ENCODE results near the gene KLHDC4. TPM values are rescaled to one million over a fixed set of nuclear protein-coding genes. Genes with fewer than 3 reads are reported as not detected.
A peak's percentile ranks its signal among the peaks of the same experiment; 100 is the strongest.

The KLHDC4 gene
- total RNA-seq, 1 experiment from 2014 or later, result 50.7 TPM

DNA sequence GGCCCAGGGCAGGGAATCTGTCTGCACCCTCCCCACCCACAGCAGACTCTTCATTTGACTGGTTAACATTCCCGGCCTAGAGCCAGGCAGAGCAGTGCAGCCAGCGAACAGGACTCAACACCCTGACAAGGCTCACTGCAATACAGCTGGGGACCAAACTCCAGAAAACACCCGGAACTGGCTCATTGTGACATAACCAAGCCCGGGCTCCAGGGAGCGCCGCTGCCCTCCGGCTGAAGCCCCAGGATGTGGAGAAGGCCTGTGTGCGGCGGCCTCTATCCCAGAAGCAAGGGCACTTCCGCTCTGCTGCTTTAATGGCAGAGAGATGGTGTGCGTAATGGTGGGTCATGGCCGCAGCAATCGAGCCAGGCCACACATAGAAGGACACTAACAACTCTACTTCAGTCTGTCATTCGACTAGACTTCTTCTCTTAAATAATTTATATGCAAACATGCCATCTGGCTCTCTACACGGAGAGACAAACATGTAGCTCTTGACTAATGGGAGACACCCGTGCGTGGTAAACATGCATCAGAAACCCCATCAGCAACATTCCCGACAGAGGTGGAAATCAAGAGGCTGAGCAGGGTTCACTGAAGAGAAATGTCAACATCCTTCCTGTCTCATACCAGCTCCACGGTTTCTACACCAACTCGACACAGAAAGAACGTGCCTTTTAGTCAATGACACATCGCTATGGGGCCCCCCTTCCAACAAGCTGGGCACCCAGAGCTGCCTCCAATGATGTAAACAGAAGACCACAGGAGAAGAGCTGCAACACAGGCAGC lies 18.0 kb downstream of the KLHDC4 start:
- in situ Hi-C loops (cut with HindIII; ENCODE audit: low pct_unique_long_range_greater_than_20kb, low sequenced_read_pairs) (no loop called here), intact Hi-C loops (cut with micrococcal nuclease; ENCODE audit: unreplicated experiment) (no loop called here)
- no peaks in the 10 kb centered on the region; the same call in 1 of the 2 replicates for H3K36me3 ChIP-seq (ENCODE audit: control insufficient read depth, insufficient read depth, low read length)
- no peaks in the 10 kb centered on the region for H3K27me3 ChIP-seq (ENCODE audit: control insufficient read depth, insufficient read depth, low read length)
- no peak for DNase-seq (ENCODE audit: low read depth, low spot score)
- no TSS peak for BruUV-seq (replicated peaks)
- H3K4me1 ChIP-seq (ENCODE audit: control insufficient read depth, insufficient read depth, low read length), result no peaks in the 10 kb centered on the region
- TF ChIP-seq, protein P1, sequence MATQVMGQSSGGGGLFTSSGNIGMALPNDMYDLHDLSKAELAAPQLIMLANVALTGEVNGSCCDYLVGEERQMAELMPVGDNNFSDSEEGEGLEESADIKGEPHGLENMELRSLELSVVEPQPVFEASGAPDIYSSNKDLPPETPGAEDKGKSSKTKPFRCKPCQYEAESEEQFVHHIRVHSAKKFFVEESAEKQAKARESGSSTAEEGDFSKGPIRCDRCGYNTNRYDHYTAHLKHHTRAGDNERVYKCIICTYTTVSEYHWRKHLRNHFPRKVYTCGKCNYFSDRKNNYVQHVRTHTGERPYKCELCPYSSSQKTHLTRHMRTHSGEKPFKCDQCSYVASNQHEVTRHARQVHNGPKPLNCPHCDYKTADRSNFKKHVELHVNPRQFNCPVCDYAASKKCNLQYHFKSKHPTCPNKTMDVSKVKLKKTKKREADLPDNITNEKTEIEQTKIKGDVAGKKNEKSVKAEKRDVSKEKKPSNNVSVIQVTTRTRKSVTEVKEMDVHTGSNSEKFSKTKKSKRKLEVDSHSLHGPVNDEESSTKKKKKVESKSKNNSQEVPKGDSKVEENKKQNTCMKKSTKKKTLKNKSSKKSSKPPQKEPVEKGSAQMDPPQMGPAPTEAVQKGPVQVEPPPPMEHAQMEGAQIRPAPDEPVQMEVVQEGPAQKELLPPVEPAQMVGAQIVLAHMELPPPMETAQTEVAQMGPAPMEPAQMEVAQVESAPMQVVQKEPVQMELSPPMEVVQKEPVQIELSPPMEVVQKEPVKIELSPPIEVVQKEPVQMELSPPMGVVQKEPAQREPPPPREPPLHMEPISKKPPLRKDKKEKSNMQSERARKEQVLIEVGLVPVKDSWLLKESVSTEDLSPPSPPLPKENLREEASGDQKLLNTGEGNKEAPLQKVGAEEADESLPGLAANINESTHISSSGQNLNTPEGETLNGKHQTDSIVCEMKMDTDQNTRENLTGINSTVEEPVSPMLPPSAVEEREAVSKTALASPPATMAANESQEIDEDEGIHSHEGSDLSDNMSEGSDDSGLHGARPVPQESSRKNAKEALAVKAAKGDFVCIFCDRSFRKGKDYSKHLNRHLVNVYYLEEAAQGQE (IDR thresholded peaks at IDR 0.05; ENCODE audit: insufficient read depth in 1 of 2, low read depth in 2 of 2, low read length in 1 of 2), result no peak
- TF ChIP-seq SIN3A (IDR thresholded peaks at IDR 0.05; ENCODE audit: borderline replicate concordance, insufficient read depth, low read depth, low read length), result no peak
- TF ChIP-seq POLR2AphosphoS5 (IDR thresholded peaks at IDR 0.05; ENCODE audit: low read depth, low read length), result no peak
- TF ChIP-seq, protein P2, sequence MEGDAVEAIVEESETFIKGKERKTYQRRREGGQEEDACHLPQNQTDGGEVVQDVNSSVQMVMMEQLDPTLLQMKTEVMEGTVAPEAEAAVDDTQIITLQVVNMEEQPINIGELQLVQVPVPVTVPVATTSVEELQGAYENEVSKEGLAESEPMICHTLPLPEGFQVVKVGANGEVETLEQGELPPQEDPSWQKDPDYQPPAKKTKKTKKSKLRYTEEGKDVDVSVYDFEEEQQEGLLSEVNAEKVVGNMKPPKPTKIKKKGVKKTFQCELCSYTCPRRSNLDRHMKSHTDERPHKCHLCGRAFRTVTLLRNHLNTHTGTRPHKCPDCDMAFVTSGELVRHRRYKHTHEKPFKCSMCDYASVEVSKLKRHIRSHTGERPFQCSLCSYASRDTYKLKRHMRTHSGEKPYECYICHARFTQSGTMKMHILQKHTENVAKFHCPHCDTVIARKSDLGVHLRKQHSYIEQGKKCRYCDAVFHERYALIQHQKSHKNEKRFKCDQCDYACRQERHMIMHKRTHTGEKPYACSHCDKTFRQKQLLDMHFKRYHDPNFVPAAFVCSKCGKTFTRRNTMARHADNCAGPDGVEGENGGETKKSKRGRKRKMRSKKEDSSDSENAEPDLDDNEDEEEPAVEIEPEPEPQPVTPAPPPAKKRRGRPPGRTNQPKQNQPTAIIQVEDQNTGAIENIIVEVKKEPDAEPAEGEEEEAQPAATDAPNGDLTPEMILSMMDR (IDR thresholded peaks at IDR 0.05), result no peak
- no peak for TF ChIP-seq TCF7L2 (IDR thresholded peaks at IDR 0.05; ENCODE audit: low read depth, low read length)
- POLR2A ChIA-PET, result no interaction called here
- ATAC-seq, result peak; percentile 32; the same call in 1 of the 2 replicates
- no peaks in the 10 kb centered on the region for H3K9me3 ChIP-seq (ENCODE audit: control insufficient read depth, insufficient read depth, low read depth, low read length)
- CTCF ChIA-PET, result no interaction called here
- H3K27ac ChIP-seq (ENCODE audit: low read length), result no peak overlapping the region
- no peak overlapping the region for H3K4me3 ChIP-seq (ENCODE audit: low read depth in 2 of 2, low read length in 2 of 2)

DNA sequence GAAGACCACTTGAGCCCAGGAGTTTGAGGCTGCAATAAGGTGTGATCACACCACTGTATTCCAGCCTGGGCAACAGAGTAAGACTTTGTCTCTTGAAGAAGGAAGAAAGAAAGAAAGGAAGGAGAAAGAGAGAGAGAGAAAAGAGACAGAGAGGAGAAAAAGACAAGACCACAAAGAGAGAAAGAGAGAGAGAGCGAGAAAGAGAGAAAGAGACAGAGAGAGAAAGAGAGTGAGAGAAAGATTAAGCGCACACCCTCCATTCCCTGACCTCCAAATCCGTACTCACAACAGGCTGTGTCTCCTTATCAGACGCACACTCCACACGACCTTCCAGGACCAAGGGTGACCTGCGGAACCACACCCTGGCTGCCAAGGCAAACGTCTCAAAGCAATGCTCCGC lies 19.6 kb downstream of the KLHDC4 start:
- intact Hi-C loops (cut with micrococcal nuclease; ENCODE audit: unreplicated experiment), result no loop called here
- CTCF ChIA-PET, result no interaction called here
- in situ Hi-C loops (cut with HindIII; ENCODE audit: low pct_unique_long_range_greater_than_20kb, low sequenced_read_pairs), result no loop called here

More for the DNA sequence above, 19.6 kb downstream of the KLHDC4 start:
- TF ChIP-seq TCF7L2 (IDR thresholded peaks at IDR 0.05; ENCODE audit: low read depth, low read length) (no peak), SIN3A (IDR thresholded peaks at IDR 0.05; ENCODE audit: borderline replicate concordance, insufficient read depth, low read depth, low read length) (no peak), POLR2AphosphoS5 (IDR thresholded peaks at IDR 0.05; ENCODE audit: low read depth, low read length) (no peak)
- TF ChIP-seq, protein P2 (IDR thresholded peaks at IDR 0.05), result no peak
- TF ChIP-seq, protein P1 (IDR thresholded peaks at IDR 0.05; ENCODE audit: insufficient read depth in 1 of 2, low read depth in 2 of 2, low read length in 1 of 2), result no peak
- POLR2A ChIA-PET, result no interaction called here
- Histone ChIP-seq H3K36me3 (ENCODE audit: control insufficient read depth, insufficient read depth, low read length) (no peaks in the 10 kb centered on the region; the same call in 1 of the 2 replicates), H3K4me3 (ENCODE audit: low read depth in 2 of 2, low read length in 2 of 2) (no peak overlapping the region), H3K4me1 (ENCODE audit: control insufficient read depth, insufficient read depth, low read length) (no peaks in the 10 kb centered on the region), H3K27ac (ENCODE audit: low read length) (no peak overlapping the region), H3K9me3 (ENCODE audit: control insufficient read depth, insufficient read depth, low read depth, low read length) (no peaks in the 10 kb centered on the region), H3K27me3 (ENCODE audit: control insufficient read depth, insufficient read depth, low read length) (no peaks in the 10 kb centered on the region)
- no TSS peak for BruUV-seq (replicated peaks)
- DNase-seq (ENCODE audit: low read depth, low spot score), result no peak
- no peak for ATAC-seq
